NCI-H1436 treated with DMSO at 0.1 percent for 48 hours (cell line): ENCODE results near the gene JTB.

Experiments used
- DNase-seq: peaks from one replicate; lab custom pipeline; 2025; lab: John Stamatoyannopoulos, UW

The JTB gene

GRCh38 chr1:153932156-153933131, 45.0 kb downstream of the JTB start:
- DNase-seq, result no peak

- no peak for DNase-seq
These were observed 47.2 kb downstream of the JTB start for GRCh38 chr1:153929981-153930948.

DNA sequence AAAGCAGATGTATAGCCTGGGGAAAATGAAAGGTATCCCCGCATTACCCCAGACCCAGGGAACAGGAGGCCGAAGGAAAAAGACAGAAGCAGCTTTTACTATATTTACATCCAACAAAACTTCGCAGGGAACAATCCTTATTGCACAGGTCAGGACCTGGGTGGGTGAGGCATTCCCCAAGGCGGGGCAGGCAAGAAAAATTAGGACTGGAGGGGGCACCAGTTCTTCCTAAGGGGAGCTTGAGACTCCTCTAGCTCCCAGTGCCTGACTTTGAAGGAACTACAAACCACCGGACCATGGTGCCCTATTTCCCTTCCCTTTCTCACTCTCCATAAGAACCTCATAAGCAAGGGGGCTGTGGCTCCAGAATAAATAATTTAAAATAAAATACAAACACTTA, 48.0 kb downstream of the JTB start:
- no peak for DNase-seq

DNA sequence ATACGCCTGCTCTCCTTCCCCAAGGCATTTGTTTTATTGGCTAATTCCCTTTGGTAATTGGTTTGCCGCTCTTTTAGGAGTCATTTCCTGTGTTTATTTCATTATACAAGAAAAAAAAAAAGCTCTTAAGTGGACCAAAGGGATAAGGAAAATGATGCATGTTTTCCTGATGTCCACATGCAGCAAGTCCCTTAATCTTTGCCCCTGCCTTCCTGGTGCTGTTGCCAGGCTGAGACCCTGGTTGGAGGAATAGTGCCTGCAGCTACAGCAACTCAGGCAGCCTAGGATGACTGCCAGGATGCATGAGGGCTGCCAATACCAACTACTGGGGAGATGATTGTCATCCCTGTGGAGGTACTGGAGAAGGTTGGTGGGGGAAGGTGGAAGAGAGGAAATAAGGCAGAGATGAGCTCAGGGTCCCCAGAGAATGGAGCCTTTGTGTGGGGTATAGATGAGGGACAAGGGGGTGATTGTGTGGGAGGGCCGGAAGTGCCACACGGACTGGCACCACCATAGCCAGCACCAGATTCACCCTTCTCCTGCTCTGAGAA, 48.6 kb downstream of the JTB start:
- no peak for DNase-seq

DNA sequence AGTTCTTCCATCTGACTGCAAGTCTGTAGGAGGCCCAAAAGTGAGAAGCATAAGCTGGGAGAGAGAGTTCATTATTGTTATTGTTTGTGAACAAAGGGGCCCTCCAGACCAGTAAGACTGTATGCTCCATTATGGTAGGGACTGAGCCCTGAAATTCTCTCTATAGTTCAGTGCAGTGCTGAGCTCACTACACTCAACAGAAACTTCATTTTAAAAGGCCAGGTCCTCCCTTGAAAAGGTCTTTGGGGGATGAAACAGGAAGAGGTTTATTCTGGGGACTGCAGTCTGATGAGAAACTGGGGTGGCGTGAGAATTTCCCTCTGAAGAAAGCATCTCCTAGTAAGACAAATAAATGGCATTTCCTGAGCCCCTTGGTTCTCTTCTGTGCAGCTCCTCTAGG, 49.2 kb downstream of the JTB start:
- no peak for DNase-seq

DNA sequence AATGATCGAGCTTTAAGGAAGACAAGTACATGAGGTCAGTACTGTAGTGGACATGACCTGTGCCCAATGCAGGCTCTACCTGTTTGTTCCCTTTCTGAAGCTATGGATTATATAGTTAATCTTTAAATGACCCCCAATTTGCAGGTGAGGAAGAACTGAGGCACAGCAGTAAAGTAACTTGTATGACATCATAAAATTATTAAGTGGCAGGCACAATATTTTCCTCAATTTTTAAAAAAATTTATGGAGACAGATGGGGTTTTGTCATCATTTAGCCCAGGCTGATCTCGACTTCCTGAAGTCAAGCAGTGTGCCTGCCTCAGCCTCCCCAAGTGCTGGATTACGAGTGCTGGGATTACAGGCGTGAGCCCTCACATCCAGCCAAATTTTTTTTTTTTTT, 51.1 kb downstream of the JTB start:
- DNase-seq, result no peak
